DND-41 (cell line): ENCODE measurements around the gene CMTR1.

Experiments used
- ATAC-seq: fragments of 200-7000 bp; cut with Tn5 transposase; 3 replicates; pipeline ENCODE4 v1.9.1; 2021; ENCODE audit warnings: low read depth; ENCODE audit not compliant: insufficient read depth
- DNase-seq: peaks from one replicate; pipeline ENCODE4 v3.0.0-alpha.2; 2020
- H2AFZ ChIP-seq: 2 replicates; pipeline ENCODE4 v1.6.0; 2012; ENCODE audit warnings: low read depth, low read length
- H3K27ac ChIP-seq: 2 replicates; pipeline ENCODE4 v1.5.1; 2012; ENCODE audit warnings: low read length, inconsistent platforms
- H3K27me3 ChIP-seq: fragments of 200-600 bp; sonication (generic); 2 replicates; pipeline ENCODE4 v1.6.0; 2012; ENCODE audit warnings: low read length, mild to moderate bottlenecking, inconsistent platforms; ENCODE audit not compliant: insufficient read depth, poor library complexity
- H3K36me3 ChIP-seq: 2 replicates; pipeline ENCODE4 v1.5.1; 2012; ENCODE audit warnings: low read length, inconsistent platforms; ENCODE audit not compliant: insufficient read depth
- H3K4me1 ChIP-seq: 2 replicates; pipeline ENCODE4 v1.5.1; 2012; ENCODE audit warnings: mild to moderate bottlenecking, low read length; ENCODE audit not compliant: insufficient read depth
- H3K4me2 ChIP-seq: 2 replicates; pipeline ENCODE4 v1.6.0; 2012; ENCODE audit warnings: mild to moderate bottlenecking, moderate library complexity, low read length, inconsistent platforms; ENCODE audit not compliant: insufficient read depth
- H3K4me3 ChIP-seq, 2 experiments: fragments of 200-600 bp in 1 of 2; shearing (Covaris generic) in 1 of 2; 2 replicates each; pipeline ENCODE4 v1.5.1; 2012 to 2016; ENCODE audit warnings: inconsistent platforms in 2 of 2, low read length in 2 of 2, mild to moderate bottlenecking in 2 of 2, low read depth in 1 of 2, moderate library complexity in 1 of 2
- H3K79me2 ChIP-seq: 2 replicates; pipeline ENCODE4 v1.6.0; 2012; ENCODE audit warnings: low read length, inconsistent platforms; ENCODE audit not compliant: insufficient read depth
- H3K9ac ChIP-seq: 2 replicates; pipeline ENCODE4 v1.6.0; 2012; ENCODE audit warnings: low read depth, mild to moderate bottlenecking, inconsistent platforms, low read length, moderate library complexity
- H3K9me3 ChIP-seq: 2 replicates; pipeline ENCODE4 v1.5.1; 2012; ENCODE audit warnings: low read length, moderate library complexity, mild to moderate bottlenecking, inconsistent platforms; ENCODE audit not compliant: insufficient read depth, severe bottlenecking
- H4K20me1 ChIP-seq: 2 replicates; pipeline ENCODE4 v1.6.0; 2012; ENCODE audit warnings: low read length; ENCODE audit not compliant: insufficient read depth
- CTCF ChIP-seq: IDR thresholded peaks from 2 replicates; pipeline ENCODE4 v1.5.1; 2012; ENCODE audit warnings: borderline replicate concordance, low read length, moderate library complexity, mild to moderate bottlenecking; ENCODE audit not compliant: poor library complexity, severe bottlenecking; ENCODE audit errors: extremely low read depth
- EZH2 ChIP-seq: IDR thresholded peaks from 3 replicates; pipeline ENCODE4 v1.6.1; 2012; ENCODE audit warnings: borderline replicate concordance, low read depth, mild to moderate bottlenecking, moderate library complexity, low read length, inconsistent platforms; ENCODE audit not compliant: severe bottlenecking

Gene CMTR1

GRCh38 chr6:37481711-37482605, 48.9 kb downstream of the CMTR1 start:
- Histone ChIP-seq H3K9ac (no peak overlapping the region), H3K36me3 (peaks cover 90% of the 10 kb centered on the region), H3K4me3 (no peak overlapping the region), H3K27me3 (no peaks in the 10 kb centered on the region), H3K79me2 (peaks cover 9% of the 10 kb centered on the region), H3K4me1 (no peaks in the 10 kb centered on the region), H4K20me1 (peaks cover 29% of the 10 kb centered on the region), H3K9me3 (no peaks in the 10 kb centered on the region), H3K27ac (no peak overlapping the region), H3K4me2 (no peak overlapping the region), H2AFZ (no peak overlapping the region)
- ATAC-seq: no peak
- TF ChIP-seq CTCF: no peak
- no peak for TF ChIP-seq EZH2
- no peak for DNase-seq

GRCh38 chr6:37482606-37483251, 49.7 kb downstream of the CMTR1 start:
- peaks cover 82% of the 10 kb centered on the region for H3K36me3 ChIP-seq
- no peak overlapping the region for H2AFZ ChIP-seq
- no peaks in the 10 kb centered on the region for H3K27me3 ChIP-seq
- H3K79me2 ChIP-seq: peaks cover 15% of the 10 kb centered on the region
- ATAC-seq (no peak), DNase-seq (no peak)
- H3K9me3 ChIP-seq: no peaks in the 10 kb centered on the region
- H3K9ac ChIP-seq: no peak overlapping the region
- peaks cover 36% of the 10 kb centered on the region for H4K20me1 ChIP-seq
- H3K4me3 ChIP-seq: no peak overlapping the region
- no peak overlapping the region for H3K27ac ChIP-seq
- no peak overlapping the region for H3K4me2 ChIP-seq
- TF ChIP-seq EZH2 (no peak), CTCF (no peak)
- H3K4me1 ChIP-seq: no peaks in the 10 kb centered on the region

- H2AFZ ChIP-seq: no peak overlapping the region
- ATAC-seq (no peak), DNase-seq (no peak)
- H3K9me3 ChIP-seq: no peaks in the 10 kb centered on the region
- H3K36me3 ChIP-seq: peaks cover 81% of the 10 kb centered on the region
- no peaks in the 10 kb centered on the region for H3K27me3 ChIP-seq
- no peak overlapping the region for H3K4me3 ChIP-seq
- H3K79me2 ChIP-seq: peaks cover 21% of the 10 kb centered on the region
- H3K4me1 ChIP-seq: no peaks in the 10 kb centered on the region
- H3K4me2 ChIP-seq: no peak overlapping the region
- H4K20me1 ChIP-seq: peaks cover 41% of the 10 kb centered on the region
- no peak overlapping the region for H3K27ac ChIP-seq
- no peak overlapping the region for H3K9ac ChIP-seq
- TF ChIP-seq EZH2 (no peak), CTCF (no peak)
These were observed 50.4 kb downstream of the CMTR1 start for GRCh38 chr6:37483252-37483901.
